ENCODE data around the gene CCL21.

GRCh38 chr9:34744295-34745221, 34.6 kb upstream of the CCL21 start:
- no peak for TF ChIP-seq CTCF (conservative IDR thresholded peaks at IDR 0.05)
- no peak for TF ChIP-seq ZFX (IDR thresholded peaks at IDR 0.05)
